AG10803 (cell line): ENCODE results near the gene MRGPRE.
A peak's percentile ranks its signal among the peaks of the same experiment; 100 is the strongest.
"Not testable (repeated sequence)": the region's sequence is repeated elsewhere in the genome, so short reads cannot be mapped to it uniquely, and the experiment has no call there.

Experiments used
- DNase-seq: peaks from one replicate; pipeline ENCODE4 v3.0.0; 2010; ENCODE audit warnings: low read depth
- H3K4me3 ChIP-seq: 2 replicates; pipeline ENCODE4 v1.5.1; 2011; ENCODE audit warnings: mild to moderate bottlenecking, low read length, control low read depth
- CTCF ChIP-seq: conservative IDR thresholded peaks from 2 replicates; pipeline ENCODE4 v1.5.1; 2011; ENCODE audit warnings: mild to moderate bottlenecking, low read length, control low read depth, inconsistent platforms

MRGPRE gene

GRCh38 chr11:3231851-3232744 is at the start of gene MRGPRE:
Gene MRGPRE, minus strand, starts transcription at chr11:3232417. Its CDS starts 3,618 bp downstream, at chr11:3228799.
- H3K4me3 ChIP-seq, result peak within 1 kb of the TSS; percentile 10; the same call in 1 of the 2 replicates
- peak; percentile 14 for DNase-seq
- TF ChIP-seq CTCF, result no peak

GRCh38 chr11:3281146-3281545 is 48.9 kb upstream of the MRGPRE start:
- not testable (repeated sequence) for H3K4me3 ChIP-seq, DNase-seq

- DNase-seq, H3K4me3 ChIP-seq: not testable (repeated sequence)
These were observed 48.4 kb upstream of the MRGPRE start for GRCh38 chr11:3280662-3281061.

- DNase-seq, H3K4me3 ChIP-seq: not testable (repeated sequence)
These were observed 46.7 kb upstream of the MRGPRE start for GRCh38 chr11:3278922-3279321.

- not testable (repeated sequence) for DNase-seq, H3K4me3 ChIP-seq
These were observed 41.4 kb upstream of the MRGPRE start for GRCh38 chr11:3273629-3274028.

- DNase-seq, H3K4me3 ChIP-seq: not testable (repeated sequence)
These were observed 30.3 kb upstream of the MRGPRE start for GRCh38 chr11:3262548-3262947.

GRCh38 chr11:3261831-3262230 is 29.6 kb upstream of the MRGPRE start:
- DNase-seq, H3K4me3 ChIP-seq: not testable (repeated sequence)

- H3K4me3 ChIP-seq, DNase-seq: not testable (repeated sequence)
These were observed 25.3 kb upstream of the MRGPRE start for GRCh38 chr11:3257509-3257908.

- DNase-seq, H3K4me3 ChIP-seq: not testable (repeated sequence)
These were observed 23.0 kb upstream of the MRGPRE start for GRCh38 chr11:3255241-3255640.

- H3K4me3 ChIP-seq, DNase-seq: not testable (repeated sequence)
These were observed 22.6 kb upstream of the MRGPRE start for GRCh38 chr11:3254773-3255172.

GRCh38 chr11:3245071-3245470 is 12.9 kb upstream of the MRGPRE start:
- no peak overlapping the region for H3K4me3 ChIP-seq
- TF ChIP-seq CTCF, result no peak
- no peak for DNase-seq

GRCh38 chr11:3243880-3244279 is 11.7 kb upstream of the MRGPRE start:
- no peak for DNase-seq
- no peak overlapping the region for H3K4me3 ChIP-seq
- no peak for TF ChIP-seq CTCF
